IPS-18c (cell line): ENCODE measurements around the gene PKDREJ.

Experiments
- H3K4me3 ChIP-seq: 2 replicates; pipeline ENCODE4 v1.7.0; 2013; ENCODE audit warnings: low read depth, mild to moderate bottlenecking, low read length, moderate library complexity; ENCODE audit not compliant: insufficient read depth
- H3K9me3 ChIP-seq: one replicate; pipeline ENCODE4 v1.6.1; 2013; ENCODE audit warnings: mild to moderate bottlenecking, low read length, moderate library complexity; ENCODE audit not compliant: control insufficient read depth, insufficient read depth

The PKDREJ gene

GRCh38 chr22:46290843-46291785, 28.0 kb upstream of the PKDREJ start:
- Histone ChIP-seq H3K9me3 (no peaks in the 10 kb centered on the region), H3K4me3 (no peak overlapping the region)

GRCh38 chr22:46290121-46290842, 27.1 kb upstream of the PKDREJ start:
- H3K9me3 ChIP-seq: no peaks in the 10 kb centered on the region
- no peak overlapping the region for H3K4me3 ChIP-seq

- H3K4me3 ChIP-seq: no peak overlapping the region
- no peaks in the 10 kb centered on the region for H3K9me3 ChIP-seq
These were observed 26.2 kb upstream of the PKDREJ start for GRCh38 chr22:46289244-46289891.

GRCh38 chr22:46288846-46289243, 25.7 kb upstream of the PKDREJ start:
- no peak overlapping the region for H3K4me3 ChIP-seq
- H3K9me3 ChIP-seq: no peaks in the 10 kb centered on the region

GRCh38 chr22:46287873-46288751, 25.0 kb upstream of the PKDREJ start:
- no peaks in the 10 kb centered on the region for H3K9me3 ChIP-seq
- H3K4me3 ChIP-seq: no peak overlapping the region

GRCh38 chr22:46286941-46287872, 24.1 kb upstream of the PKDREJ start:
- Histone ChIP-seq H3K4me3 (no peak overlapping the region), H3K9me3 (no peaks in the 10 kb centered on the region)

- H3K9me3 ChIP-seq: no peaks in the 10 kb centered on the region
- no peak overlapping the region for H3K4me3 ChIP-seq
These were observed 22.9 kb upstream of the PKDREJ start for GRCh38 chr22:46286006-46286405.

- no peaks in the 10 kb centered on the region for H3K9me3 ChIP-seq
- H3K4me3 ChIP-seq: no peak overlapping the region
These were observed 18.9 kb upstream of the PKDREJ start for GRCh38 chr22:46281866-46282678.

- Histone ChIP-seq H3K9me3 (no peaks in the 10 kb centered on the region), H3K4me3 (no peak overlapping the region)
These were observed 18.0 kb upstream of the PKDREJ start for GRCh38 chr22:46280999-46281623.

GRCh38 chr22:46280063-46280817, 17.1 kb upstream of the PKDREJ start:
- no peaks in the 10 kb centered on the region for H3K9me3 ChIP-seq
- no peak overlapping the region for H3K4me3 ChIP-seq

GRCh38 chr22:46278656-46279645, 15.8 kb upstream of the PKDREJ start:
- no peaks in the 10 kb centered on the region for H3K9me3 ChIP-seq
- H3K4me3 ChIP-seq: no peak overlapping the region

- Histone ChIP-seq H3K9me3 (no peaks in the 10 kb centered on the region), H3K4me3 (no peak overlapping the region)
These were observed 13.4 kb upstream of the PKDREJ start for GRCh38 chr22:46276563-46276962.

GRCh38 chr22:46275455-46276122, 12.4 kb upstream of the PKDREJ start:
- Histone ChIP-seq H3K9me3 (no peaks in the 10 kb centered on the region), H3K4me3 (no peak overlapping the region; the same call in 1 of the 2 replicates)
